GM19043 (cell line): ENCODE data around the gene NAPEPLD.
"Not testable (repeated sequence)": the region's sequence is repeated elsewhere in the genome, so short reads cannot be mapped to it uniquely, and the experiment has no call there.

ENCODE experiments used
- ATAC-seq: cut with Tn5 transposase; IDR thresholded peaks from one replicate; pipeline ENCODE4 v1.9.1; 2021; ENCODE audit warnings: low read depth; ENCODE audit not compliant: unreplicated experiment

The NAPEPLD gene

GRCh38 chr7:103148131-103148993 is 537 bp downstream of the NAPEPLD start:
- ATAC-seq: no peak

- ATAC-seq: not testable (repeated sequence)
Measured at GRCh38 chr7:103144754-103145153, 4.1 kb downstream of the NAPEPLD start.

GRCh38 chr7:103143868-103144267 is 5.0 kb downstream of the NAPEPLD start:
- ATAC-seq: no peak

- ATAC-seq: no peak
Measured at GRCh38 chr7:103142494-103142893, 6.4 kb downstream of the NAPEPLD start.

- no peak for ATAC-seq
Measured at GRCh38 chr7:103141753-103142404, 7.0 kb downstream of the NAPEPLD start.

- ATAC-seq: no peak
Measured at GRCh38 chr7:103140685-103141084, 8.2 kb downstream of the NAPEPLD start.

GRCh38 chr7:103140061-103140460 is 8.8 kb downstream of the NAPEPLD start:
- ATAC-seq: no peak

GRCh38 chr7:103134836-103135554 is 13.9 kb downstream of the NAPEPLD start:
- ATAC-seq: no peak

GRCh38 chr7:103132995-103133688 is 15.8 kb downstream of the NAPEPLD start:
- no peak for ATAC-seq

GRCh38 chr7:103130901-103131624 is 17.8 kb downstream of the NAPEPLD start:
- ATAC-seq: no peak

GRCh38 chr7:103129702-103130549 is 19.0 kb downstream of the NAPEPLD start:
- ATAC-seq: no peak

- no peak for ATAC-seq
Measured at GRCh38 chr7:103127006-103127405, 21.9 kb downstream of the NAPEPLD start.

- ATAC-seq: no peak
Measured at GRCh38 chr7:103124429-103124979, 24.4 kb downstream of the NAPEPLD start.

GRCh38 chr7:103123529-103123928 is 25.4 kb downstream of the NAPEPLD start:
- ATAC-seq: no peak

GRCh38 chr7:103121641-103122040 is 27.3 kb downstream of the NAPEPLD start:
- ATAC-seq: no peak

- ATAC-seq: no peak
Measured at GRCh38 chr7:103120362-103120761, 28.5 kb downstream of the NAPEPLD start.

GRCh38 chr7:103119791-103120291 is 29.1 kb downstream of the NAPEPLD start:
- no peak for ATAC-seq

GRCh38 chr7:103117465-103117864 is 31.4 kb downstream of the NAPEPLD start:
- ATAC-seq: no peak

- no peak for ATAC-seq
Measured at GRCh38 chr7:103116991-103117390, 31.9 kb downstream of the NAPEPLD start.
